DLD1 (cell line): ENCODE measurements around the gene SERPINB2.

Experiments
- in situ Hi-C: cut with HindIII; loops from 2 replicates; pipeline ENCODE4 v1.10.0; 2017; ENCODE audit warnings: low sequenced_read_pairs

SERPINB2 gene

GRCh38 chr18:63887424-63887823, at the start of gene SERPINB2:
TSS of gene SERPINB2 (plus strand) at chr18:63887705. CDS start at chr18:63891445, 3,740 bp downstream.
- in situ Hi-C loops, result no loop called here

- in situ Hi-C loops, result no loop called here
These were observed 44.5 kb upstream of the SERPINB2 start for GRCh38 chr18:63843008-63843407.

GRCh38 chr18:63844254-63844653, 43.3 kb upstream of the SERPINB2 start:
- in situ Hi-C loops, result no loop called here

GRCh38 chr18:63848159-63848558, 39.3 kb upstream of the SERPINB2 start:
- in situ Hi-C loops, result no loop called here

- in situ Hi-C loops, result no loop called here
These were observed 37.5 kb upstream of the SERPINB2 start for GRCh38 chr18:63850020-63850419.

- in situ Hi-C loops, result no loop called here
These were observed 36.9 kb upstream of the SERPINB2 start for GRCh38 chr18:63850636-63851035.

- in situ Hi-C loops, result no loop called here
These were observed 29.0 kb upstream of the SERPINB2 start for GRCh38 chr18:63858456-63858855.

- in situ Hi-C loops, result no loop called here
These were observed 27.6 kb upstream of the SERPINB2 start for GRCh38 chr18:63859781-63860475.

- in situ Hi-C loops, result no loop called here
These were observed 27.0 kb upstream of the SERPINB2 start for GRCh38 chr18:63860531-63860930.

GRCh38 chr18:63867368-63868125, 20.0 kb upstream of the SERPINB2 start:
- in situ Hi-C loops, result no loop called here

GRCh38 chr18:63868546-63868945, 19.0 kb upstream of the SERPINB2 start:
- in situ Hi-C loops, result no loop called here

GRCh38 chr18:63869374-63869773, 18.1 kb upstream of the SERPINB2 start:
- in situ Hi-C loops, result no loop called here

- in situ Hi-C loops, result no loop called here
These were observed 17.7 kb upstream of the SERPINB2 start for GRCh38 chr18:63869851-63870250.

- in situ Hi-C loops, result no loop called here
These were observed 15.7 kb upstream of the SERPINB2 start for GRCh38 chr18:63871836-63872235.

GRCh38 chr18:63872586-63872985, 14.9 kb upstream of the SERPINB2 start:
- in situ Hi-C loops, result no loop called here

GRCh38 chr18:63878343-63878742, 9.2 kb upstream of the SERPINB2 start:
- in situ Hi-C loops, result no loop called here

GRCh38 chr18:63878925-63879324, 8.6 kb upstream of the SERPINB2 start:
- in situ Hi-C loops, result no loop called here

GRCh38 chr18:63879709-63880108, 7.8 kb upstream of the SERPINB2 start:
- in situ Hi-C loops, result no loop called here

- in situ Hi-C loops, result no loop called here
These were observed 5.7 kb upstream of the SERPINB2 start for GRCh38 chr18:63881851-63882250.

- in situ Hi-C loops, result no loop called here
These were observed 5.0 kb upstream of the SERPINB2 start for GRCh38 chr18:63882333-63883141.

GRCh38 chr18:63883617-63884016, 3.9 kb upstream of the SERPINB2 start:
- in situ Hi-C loops, result no loop called here
